ENCODE measurements around the gene STARD8. TPM values are rescaled to one million over a fixed set of nuclear protein-coding genes. Genes with fewer than 3 reads are reported as not detected.

STARD8 gene
- total RNA-seq, 1 donor from 2014 or later: 14.0 TPM

DNA sequence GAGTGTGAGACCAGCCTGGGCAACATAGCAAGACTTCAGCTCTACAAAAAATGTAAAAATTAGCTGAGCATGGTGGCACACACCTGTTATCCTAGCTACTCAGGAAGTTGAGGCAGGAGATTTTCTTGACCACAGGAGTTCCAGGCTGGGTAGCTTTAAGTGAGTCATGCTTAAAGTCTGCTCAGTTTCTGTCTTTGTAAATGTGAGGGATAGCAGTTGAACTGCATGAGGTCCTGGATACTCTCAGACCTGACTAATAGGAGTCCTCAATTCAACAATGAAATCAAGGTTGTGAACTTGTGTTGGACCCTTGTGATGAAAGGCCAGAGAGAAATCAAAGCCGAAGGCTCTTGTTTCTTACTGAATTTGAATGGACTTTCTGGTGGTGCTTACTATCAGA, 45.2 kb downstream of the STARD8 start:
- DNase-seq (ENCODE audit: extremely low spot score in 2 of 2): no peak
- H3K27me3 ChIP-seq: no peaks in the 10 kb centered on the region
- intact Hi-C loops (cut with DNase I): no loop called here
- H3K36me3 ChIP-seq: no peaks in the 10 kb centered on the region
- no peaks in the 10 kb centered on the region for H3K9me3 ChIP-seq
- TF ChIP-seq CTCF (IDR thresholded peaks at IDR 0.05) (no peak), POLR2A (IDR thresholded peaks at IDR 0.05) (no peak), POLR2AphosphoS5 (IDR thresholded peaks at IDR 0.05; ENCODE audit: insufficient read depth in 1 of 2, low read depth in 1 of 2) (no peak)
- H3K4me3 ChIP-seq: no peak overlapping the region
- H3K27ac ChIP-seq: no peak overlapping the region
- H3K4me1 ChIP-seq: no peaks in the 10 kb centered on the region

DNA sequence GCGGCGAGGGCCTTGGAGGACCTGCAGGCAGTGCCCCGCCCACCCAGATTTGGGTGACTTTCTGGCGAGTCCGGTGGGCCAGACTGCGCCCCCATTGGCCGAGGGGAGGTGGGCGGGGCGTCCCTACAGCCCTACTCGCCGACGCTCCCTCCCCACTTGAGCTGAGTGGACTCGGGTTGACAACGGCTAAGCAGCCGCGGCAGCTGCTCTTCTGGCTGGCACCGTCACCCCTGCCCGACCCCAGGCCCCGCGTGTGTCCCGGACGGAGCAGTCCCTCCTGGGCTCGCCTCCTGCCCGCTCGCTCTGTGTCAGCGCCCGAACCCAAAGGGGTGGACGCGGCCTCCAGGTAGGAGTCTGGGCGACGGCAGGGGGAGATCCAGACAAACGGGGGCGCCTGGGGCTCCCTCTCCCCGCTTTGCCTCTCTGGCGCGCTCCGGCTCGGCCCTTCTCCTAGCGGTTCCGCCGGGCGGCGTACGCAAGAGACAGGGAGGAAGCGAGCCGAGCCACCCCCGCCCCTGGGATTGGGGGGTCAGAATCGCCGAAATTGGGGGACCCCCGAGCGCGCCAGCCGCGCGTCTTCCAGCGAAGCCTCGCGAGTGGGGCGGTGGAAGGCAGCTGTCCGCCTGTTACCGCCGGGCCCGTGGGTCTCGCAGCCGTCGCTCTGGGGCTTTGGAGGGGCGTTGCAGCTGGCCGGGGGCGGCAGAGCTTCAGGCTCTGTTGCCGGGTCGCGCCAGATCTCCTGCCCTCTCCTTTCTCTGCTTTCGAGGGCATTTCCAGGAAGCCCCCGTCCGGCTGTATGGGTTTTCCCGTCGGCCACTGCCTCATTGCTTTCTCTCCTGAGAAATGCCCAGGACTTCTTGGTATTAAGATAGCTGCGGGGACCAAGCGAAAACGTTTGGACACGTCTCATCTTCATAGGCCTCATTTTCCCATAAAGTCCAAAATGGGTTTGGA, 46.3 kb downstream of the STARD8 start:
- TF ChIP-seq CTCF (IDR thresholded peaks at IDR 0.05) (no peak), POLR2AphosphoS5 (IDR thresholded peaks at IDR 0.05; ENCODE audit: insufficient read depth in 1 of 2, low read depth in 1 of 2) (peak in 1 of 2 donors; percentile 71), POLR2A (IDR thresholded peaks at IDR 0.05) (peak in 1 of 2 donors; percentile 22)
- Histone ChIP-seq H3K4me3 (peak overlapping the region; percentile 50 to 54), H3K27me3 (no peaks in the 10 kb centered on the region), H3K4me1 (no peaks in the 10 kb centered on the region), H3K27ac (peak overlapping the region; percentile 58), H3K9me3 (no peaks in the 10 kb centered on the region), H3K36me3 (no peaks in the 10 kb centered on the region)
- intact Hi-C loops (cut with DNase I): no loop called here
- no peak for DNase-seq (ENCODE audit: extremely low spot score in 2 of 2)

- H3K4me1 ChIP-seq: no peaks in the 10 kb centered on the region
- no peaks in the 10 kb centered on the region for H3K36me3 ChIP-seq
- no peak for TF ChIP-seq CTCF (IDR thresholded peaks at IDR 0.05)
- no peak for TF ChIP-seq POLR2A (IDR thresholded peaks at IDR 0.05)
- TF ChIP-seq POLR2AphosphoS5 (IDR thresholded peaks at IDR 0.05; ENCODE audit: insufficient read depth in 1 of 2, low read depth in 1 of 2): no peak
- H3K27me3 ChIP-seq: no peaks in the 10 kb centered on the region
- no peaks in the 10 kb centered on the region for H3K9me3 ChIP-seq
- no peak overlapping the region for H3K27ac ChIP-seq
- H3K4me3 ChIP-seq: peak overlapping the region; percentile 50 to 54
- intact Hi-C loops (cut with DNase I): no loop called here
- no peak for DNase-seq (ENCODE audit: extremely low spot score in 2 of 2)
These were observed 47.2 kb downstream of the STARD8 start for GRCh38 chrX:68694435-68695205.

- no peak for TF ChIP-seq POLR2A (IDR thresholded peaks at IDR 0.05)
- H3K4me1 ChIP-seq: no peaks in the 10 kb centered on the region
- no peaks in the 10 kb centered on the region for H3K9me3 ChIP-seq
- no peaks in the 10 kb centered on the region for H3K27me3 ChIP-seq
- intact Hi-C loops (cut with DNase I): no loop called here
- no peak for DNase-seq (ENCODE audit: extremely low spot score in 2 of 2)
- no peak overlapping the region for H3K27ac ChIP-seq
- H3K36me3 ChIP-seq: no peaks in the 10 kb centered on the region
- H3K4me3 ChIP-seq: peak overlapping the region; percentile 50 to 54
These were observed 47.9 kb downstream of the STARD8 start for GRCh38 chrX:68695206-68695845.

- Histone ChIP-seq H3K9me3 (no peaks in the 10 kb centered on the region), H3K36me3 (no peaks in the 10 kb centered on the region), H3K27me3 (no peaks in the 10 kb centered on the region), H3K4me1 (no peaks in the 10 kb centered on the region), H3K27ac (no peak overlapping the region), H3K4me3 (no peak overlapping the region)
- intact Hi-C loops (cut with DNase I): no loop called here
- DNase-seq (ENCODE audit: extremely low spot score in 2 of 2): no peak
- TF ChIP-seq POLR2AphosphoS5 (IDR thresholded peaks at IDR 0.05; ENCODE audit: insufficient read depth in 1 of 2, low read depth in 1 of 2) (no peak), CTCF (IDR thresholded peaks at IDR 0.05) (no peak), POLR2A (IDR thresholded peaks at IDR 0.05) (no peak)
These were observed 49.0 kb downstream of the STARD8 start for GRCh38 chrX:68696267-68696990.

Data from vagina (tissue), 2 donors.